ENCODE measurements around the gene OR1K1. TPM values are rescaled to one million over a fixed set of nuclear protein-coding genes. Genes with fewer than 3 reads are reported as not detected.
"Not testable (repeated sequence)": the region's sequence is repeated elsewhere in the genome, so short reads cannot be mapped to it uniquely, and the experiment has no call there.

Gene OR1K1
- total RNA-seq, 1 donor from 2014 or later = not detected

- ATAC-seq; DNase-seq (ENCODE audit: missing footprints); intact Hi-C loops (cut with DNase I): not testable (repeated sequence)
Observed at GRCh38 chr9:122809261-122809660, 9.3 kb downstream of the OR1K1 start.

GRCh38 chr9:122810306-122810946, 10.5 kb downstream of the OR1K1 start:
- ATAC-seq (peak; percentile 85), DNase-seq (ENCODE audit: missing footprints) (no peak)
- intact Hi-C loops (cut with DNase I) = loop anchor here (2.0 to 5.0 kb wide), 3 partner anchors 346 to 708 kb away; no protein-coding TSS in a partner anchor

GRCh38 chr9:122812736-122813135, 12.8 kb downstream of the OR1K1 start:
- ATAC-seq = no peak
- DNase-seq (ENCODE audit: missing footprints) = no peak
- intact Hi-C loops (cut with DNase I) = loop anchor here (5.0 kb wide), 2 partner anchors 460 to 710 kb away; no protein-coding TSS in a partner anchor

GRCh38 chr9:122814545-122814944, 14.6 kb downstream of the OR1K1 start:
- ATAC-seq = no peak
- intact Hi-C loops (cut with DNase I) = loop anchor here (5.0 kb wide), 2 partner anchors 462 to 712 kb away; no protein-coding TSS in a partner anchor
- DNase-seq (ENCODE audit: missing footprints) = no peak

GRCh38 chr9:122815544-122815943, 15.6 kb downstream of the OR1K1 start:
- DNase-seq (ENCODE audit: missing footprints) = no peak
- ATAC-seq = no peak
- intact Hi-C loops (cut with DNase I) = no loop called here

- intact Hi-C loops (cut with DNase I) = no loop called here
- ATAC-seq (peak; percentile 28), DNase-seq (ENCODE audit: missing footprints) (peak; percentile 74)
Observed at GRCh38 chr9:122816163-122816867, 16.4 kb downstream of the OR1K1 start.

- intact Hi-C loops (cut with DNase I) = no loop called here
- no peak for DNase-seq (ENCODE audit: missing footprints)
- no peak for ATAC-seq
Observed at GRCh38 chr9:122819326-122819725, 19.4 kb downstream of the OR1K1 start.

- ATAC-seq = no peak
Observed at GRCh38 chr9:122819791-122820489, 20.0 kb downstream of the OR1K1 start.

GRCh38 chr9:122820490-122820845, 20.5 kb downstream of the OR1K1 start:
- ATAC-seq (no peak), DNase-seq (ENCODE audit: missing footprints) (no peak)
- intact Hi-C loops (cut with DNase I) = loop anchor here (10.0 kb wide), 1 partner anchor 556 kb away; the partner anchor contains the start of genes MRRF and RBM18

More at GRCh38 chr9:122819791-122820489, 20.0 kb downstream of the OR1K1 start:
- no peak for DNase-seq (ENCODE audit: missing footprints)
- intact Hi-C loops (cut with DNase I) = loop anchor here (10.0 kb wide), 1 partner anchor 555 kb away; the partner anchor contains the start of genes MRRF and RBM18

- DNase-seq (ENCODE audit: missing footprints) = no peak
- intact Hi-C loops (cut with DNase I) = loop anchor here (10.0 kb wide), 1 partner anchor 557 kb away; the partner anchor contains the start of genes MRRF and RBM18
- ATAC-seq = peak; percentile 48
Observed at GRCh38 chr9:122821278-122821943, 21.5 kb downstream of the OR1K1 start.

GRCh38 chr9:122822056-122822455, 22.1 kb downstream of the OR1K1 start:
- DNase-seq (ENCODE audit: missing footprints) (no peak), ATAC-seq (no peak)
- intact Hi-C loops (cut with DNase I) = loop anchor here (10.0 kb wide), 1 partner anchor 557 kb away; the partner anchor contains the start of genes MRRF and RBM18

- intact Hi-C loops (cut with DNase I) = loop anchor here (10.0 kb wide), 1 partner anchor 558 kb away; the partner anchor contains the start of genes MRRF and RBM18
- DNase-seq (ENCODE audit: missing footprints) (no peak), ATAC-seq (no peak)
Observed at GRCh38 chr9:122822938-122823337, 23.0 kb downstream of the OR1K1 start.

- DNase-seq (ENCODE audit: missing footprints) (no peak), ATAC-seq (peak; percentile 11)
- intact Hi-C loops (cut with DNase I) = loop anchor here (10.0 kb wide), 1 partner anchor 563 kb away; the partner anchor contains the start of genes MRRF and RBM18
Observed at GRCh38 chr9:122827761-122828093, 27.8 kb downstream of the OR1K1 start.

GRCh38 chr9:122828965-122829284, 29.0 kb downstream of the OR1K1 start:
- ATAC-seq; DNase-seq (ENCODE audit: missing footprints): not testable (repeated sequence)
- intact Hi-C loops (cut with DNase I) = loop anchor here (10.0 kb wide), 1 partner anchor 564 kb away; the partner anchor contains the start of genes MRRF and RBM18

- intact Hi-C loops (cut with DNase I) = no loop called here
- ATAC-seq (no peak), DNase-seq (ENCODE audit: missing footprints) (no peak)
Observed at GRCh38 chr9:122832194-122832593, 32.3 kb downstream of the OR1K1 start.

GRCh38 chr9:122835313-122835731, 35.4 kb downstream of the OR1K1 start:
- ATAC-seq (no peak), DNase-seq (ENCODE audit: missing footprints) (no peak)
- intact Hi-C loops (cut with DNase I) = no loop called here

GRCh38 chr9:122837266-122837850, 37.4 kb downstream of the OR1K1 start:
- ATAC-seq = no peak
- DNase-seq (ENCODE audit: missing footprints) = no peak
- intact Hi-C loops (cut with DNase I) = no loop called here

GRCh38 chr9:122838441-122838840, 38.5 kb downstream of the OR1K1 start:
- DNase-seq (ENCODE audit: missing footprints); ATAC-seq; intact Hi-C loops (cut with DNase I): not testable (repeated sequence)
